ENCODE data around the gene STX8. TPM values are rescaled to one million over a fixed set of nuclear protein-coding genes. Genes with fewer than 3 reads are reported as not detected.

STX8 gene
- total RNA-seq, 8 experiments from 2014 or later: 44.1 to 98.1 (median 63.8) TPM

- WGBS, 10 experiments: 0 to 78% (median 24%) methylated on average over 1 to 3 of the region's 17 CpGs; no CpG with 5 or more reads in 6 of the 10 experiments
- peak; percentile 1 to 61 (median 55) for ATAC-seq (replicated peaks in 6 of 8)
- H3K4me1 ChIP-seq (replicated peaks in 1 of 2): peaks cover 61 to 64% of the 10 kb centered on the region in 2 donors
- H3K4me3 ChIP-seq: peak overlapping the region in 3 of 5 donors; percentile 22 to 32 (median 23)
- peak overlapping the region; percentile 77 to 94 for H3K27ac ChIP-seq
- in situ Hi-C loops (cut with MboI; ENCODE audit: low pct_unique_long_range_greater_than_20kb in 2 of 9, low sequenced_read_pairs in 9 of 9, unreplicated experiment in 9 of 9): loop anchor here in 1 of 9 experiments (25.0 kb wide), 2 partner anchors 96 to 229 kb away; partner anchors contain the start of gene NTN1
Measured at GRCh38 chr17:9240659-9241370, 334.8 kb downstream of the STX8 start.

GRCh38 chr17:9239793-9240658, 335.6 kb downstream of the STX8 start:
- in situ Hi-C loops (cut with MboI; ENCODE audit: low pct_unique_long_range_greater_than_20kb in 2 of 9, low sequenced_read_pairs in 9 of 9, unreplicated experiment in 9 of 9): loop anchor here in 1 of 9 experiments (25.0 kb wide), 2 partner anchors 97 to 228 kb away; partner anchors contain the start of gene NTN1
- peak overlapping the region; percentile 13 to 32 (median 22) for H3K4me3 ChIP-seq
- peaks cover 61 to 63% of the 10 kb centered on the region in 2 donors for H3K4me1 ChIP-seq (replicated peaks in 1 of 2)
- peak; percentile 52 to 84 (median 73) for ATAC-seq (replicated peaks in 6 of 8)
- WGBS, 10 experiments: 7% methylated on average over 3 of the region's 84 CpGs; no CpG with 5 or more reads in 9 of the 10 experiments
- H3K27ac ChIP-seq: peak overlapping the region; percentile 77 to 94

- H3K4me3 ChIP-seq: peak overlapping the region in 3 of 5 donors; percentile 7 to 23 (median 20)
- peaks cover 64 to 67% of the 10 kb centered on the region in 2 donors for H3K4me1 ChIP-seq (replicated peaks in 1 of 2)
- 17 to 40% methylated on average over 1 of the region's 27 CpGs; no CpG with 5 or more reads in 8 of the 10 experiments for WGBS, 10 experiments
- ATAC-seq (replicated peaks in 6 of 8): peak in 3 of 8 experiments; percentile 1 to 2 (median 1)
- in situ Hi-C loops (cut with MboI; ENCODE audit: low pct_unique_long_range_greater_than_20kb in 2 of 9, low sequenced_read_pairs in 9 of 9, unreplicated experiment in 9 of 9): loop anchor here in 1 of 9 experiments (25.0 kb wide), 2 partner anchors 98 to 227 kb away; partner anchors contain the start of gene NTN1
- peak overlapping the region; percentile 40 to 79 for H3K27ac ChIP-seq
Measured at GRCh38 chr17:9239246-9239792, 336.3 kb downstream of the STX8 start.

GRCh38 chr17:9238340-9239245, 337.0 kb downstream of the STX8 start:
- peak in 3 of 8 experiments; percentile 3 to 12 (median 11) for ATAC-seq (replicated peaks in 6 of 8)
- in situ Hi-C loops (cut with MboI; ENCODE audit: low pct_unique_long_range_greater_than_20kb in 2 of 9, low sequenced_read_pairs in 9 of 9, unreplicated experiment in 9 of 9): loop anchor here in 1 of 9 experiments (25.0 kb wide), 2 partner anchors 99 to 226 kb away; partner anchors contain the start of gene NTN1
- WGBS, 10 experiments: 2 to 100% (median 59%) methylated on average over 1 to 8 of the region's 12 CpGs; no CpG with 5 or more reads in 2 of the 10 experiments
- Histone ChIP-seq H3K4me3 (no peak overlapping the region), H3K27ac (peak overlapping the region in 1 of 2 donors; percentile 7), H3K4me1 (replicated peaks in 1 of 2) (peaks cover 70 to 74% of the 10 kb centered on the region in 2 donors)

- H3K4me1 ChIP-seq (replicated peaks in 1 of 2): peaks cover 75 to 77% of the 10 kb centered on the region in 2 donors
- H3K27ac ChIP-seq: peak overlapping the region in 1 of 2 donors; percentile 7
- in situ Hi-C loops (cut with MboI; ENCODE audit: low pct_unique_long_range_greater_than_20kb in 2 of 9, low sequenced_read_pairs in 9 of 9, unreplicated experiment in 9 of 9): loop anchor here in 1 of 9 experiments (25.0 kb wide), 2 partner anchors 100 to 225 kb away; partner anchors contain the start of gene NTN1
- peak in 5 of 8 experiments; percentile 1 to 27 (median 15) for ATAC-seq (replicated peaks in 6 of 8)
- H3K4me3 ChIP-seq: no peak overlapping the region
- WGBS, 10 experiments: 0 to 67% (median 40%) methylated on average over 1 to 7 of the region's 13 CpGs; no CpG with 5 or more reads in 5 of the 10 experiments
Measured at GRCh38 chr17:9237661-9238301, 337.8 kb downstream of the STX8 start.

- 62 to 100% (median 85%) methylated on average over 1 to 3 of the region's 3 CpGs; no CpG with 5 or more reads in 2 of the 10 experiments for WGBS, 10 experiments
- ATAC-seq (replicated peaks in 6 of 8): no peak
- in situ Hi-C loops (cut with MboI; ENCODE audit: low pct_unique_long_range_greater_than_20kb in 2 of 9, low sequenced_read_pairs in 9 of 9, unreplicated experiment in 9 of 9): loop anchor here in 1 of 9 experiments (25.0 kb wide), 2 partner anchors 100 to 225 kb away; partner anchors contain the start of gene NTN1
- Histone ChIP-seq H3K4me3 (no peak overlapping the region), H3K4me1 (replicated peaks in 1 of 2) (peaks cover 79% of the 10 kb centered on the region in 2 donors), H3K27ac (peak overlapping the region in 1 of 2 donors; percentile 20)
Measured at GRCh38 chr17:9237053-9237410, 338.6 kb downstream of the STX8 start.

GRCh38 chr17:9236286-9237052, 339.2 kb downstream of the STX8 start:
- peaks cover 82% of the 10 kb centered on the region in 2 donors for H3K4me1 ChIP-seq (replicated peaks in 1 of 2)
- peak overlapping the region; percentile 20 to 27 for H3K27ac ChIP-seq
- peak in 3 of 8 experiments; percentile 44 to 70 (median 48) for ATAC-seq (replicated peaks in 6 of 8)
- no peak overlapping the region for H3K4me3 ChIP-seq
- WGBS, 10 experiments: 0 to 100% (median 67%) methylated on average over 1 to 4 of the region's 7 CpGs; no CpG with 5 or more reads in 5 of the 10 experiments
- in situ Hi-C loops (cut with MboI; ENCODE audit: low pct_unique_long_range_greater_than_20kb in 2 of 9, low sequenced_read_pairs in 9 of 9, unreplicated experiment in 9 of 9): loop anchor here in 1 of 9 experiments (25.0 kb wide), 2 partner anchors 101 to 224 kb away; partner anchors contain the start of gene NTN1

GRCh38 chr17:9235346-9235745, 340.3 kb downstream of the STX8 start:
- no peak for ATAC-seq (replicated peaks in 6 of 8)
- Histone ChIP-seq H3K4me3 (no peak overlapping the region), H3K27ac (no peak overlapping the region), H3K4me1 (replicated peaks in 1 of 2) (peaks cover 74 to 77% of the 10 kb centered on the region in 2 donors)
- in situ Hi-C loops (cut with MboI; ENCODE audit: low pct_unique_long_range_greater_than_20kb in 2 of 9, low sequenced_read_pairs in 9 of 9, unreplicated experiment in 9 of 9): loop anchor here in 1 of 9 experiments (25.0 kb wide), 2 partner anchors 102 to 223 kb away; partner anchors contain the start of gene NTN1
- WGBS, 10 experiments: 18 to 100% (median 67%) methylated on average over 1 to 3 of the region's 4 CpGs; no CpG with 5 or more reads in 2 of the 10 experiments

- no peak for ATAC-seq (replicated peaks in 6 of 8)
- 50 to 100% (median 100%) methylated on average over 1 to 4 of the region's 8 CpGs; no CpG with 5 or more reads in 4 of the 10 experiments for whole genome bisulfite sequencing, 10 experiments
- H3K4me1 ChIP-seq (replicated peaks in 1 of 2): peaks cover 75 to 76% of the 10 kb centered on the region in 2 donors
Measured at GRCh38 chr17:9234389-9234945, 341.2 kb downstream of the STX8 start.

GRCh38 chr17:9233761-9234160, 341.9 kb downstream of the STX8 start:
- peaks cover 68 to 71% of the 10 kb centered on the region in 2 donors for H3K4me1 ChIP-seq (replicated peaks in 1 of 2)
- peak overlapping the region in 1 of 2 donors; percentile 10 for H3K27ac ChIP-seq
- ATAC-seq (replicated peaks in 6 of 8): no peak
- H3K4me3 ChIP-seq: no peak overlapping the region
- WGBS, 10 experiments: 94% methylated on average over 3 of the region's 7 CpGs; no CpG with 5 or more reads in 9 of the 10 experiments
- in situ Hi-C loops (cut with MboI; ENCODE audit: low pct_unique_long_range_greater_than_20kb in 2 of 9, low sequenced_read_pairs in 9 of 9, unreplicated experiment in 9 of 9): loop anchor here in 1 of 9 experiments (25.0 kb wide), 2 partner anchors 104 to 221 kb away; partner anchors contain the start of gene NTN1

More at GRCh38 chr17:9234389-9234945, 341.2 kb downstream of the STX8 start:
- in situ Hi-C loops (cut with MboI; ENCODE audit: low pct_unique_long_range_greater_than_20kb in 2 of 9, low sequenced_read_pairs in 9 of 9, unreplicated experiment in 9 of 9): loop anchor here in 1 of 9 experiments (25.0 kb wide), 2 partner anchors 103 to 222 kb away; partner anchors contain the start of gene NTN1
- H3K27ac ChIP-seq: no peak overlapping the region
- no peak overlapping the region for H3K4me3 ChIP-seq
